HG03175 (cell line): ENCODE data around the gene CYP3A4.
"Not testable (repeated sequence)": the region's sequence is repeated elsewhere in the genome, so short reads cannot be mapped to it uniquely, and the experiment has no call there.

ENCODE experiments used
- ATAC-seq: cut with Tn5 transposase; IDR thresholded peaks from one replicate; pipeline ENCODE4 v1.9.1; 2021; ENCODE audit warnings: mild to moderate bottlenecking, moderate library complexity; ENCODE audit not compliant: unreplicated experiment

Gene CYP3A4

DNA sequence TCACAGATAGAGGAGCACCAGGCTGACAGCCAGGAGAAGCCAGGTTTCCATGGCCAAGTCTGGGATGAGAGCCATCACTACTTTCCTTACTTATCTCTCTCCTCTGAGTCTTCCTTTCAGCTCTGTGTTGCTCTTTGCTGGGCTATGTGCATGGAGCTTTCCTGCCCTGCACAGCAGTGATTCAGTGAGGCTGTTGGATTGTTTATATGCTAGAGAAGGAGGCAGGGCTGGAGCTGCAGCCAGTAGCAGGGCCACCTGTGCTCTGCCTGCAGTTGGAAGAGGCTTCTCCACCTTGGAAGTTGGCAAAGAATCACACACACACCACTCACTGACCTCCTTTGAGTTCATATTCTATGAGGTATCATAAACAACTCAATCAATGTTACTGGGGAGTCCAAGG lies at the start of gene CYP3A4:
CYP3A4 (minus strand) TSS at position 178 of the 400 bp plus-strand sequence; CDS start at position 75, 103 bp downstream.
- no peak for ATAC-seq

DNA sequence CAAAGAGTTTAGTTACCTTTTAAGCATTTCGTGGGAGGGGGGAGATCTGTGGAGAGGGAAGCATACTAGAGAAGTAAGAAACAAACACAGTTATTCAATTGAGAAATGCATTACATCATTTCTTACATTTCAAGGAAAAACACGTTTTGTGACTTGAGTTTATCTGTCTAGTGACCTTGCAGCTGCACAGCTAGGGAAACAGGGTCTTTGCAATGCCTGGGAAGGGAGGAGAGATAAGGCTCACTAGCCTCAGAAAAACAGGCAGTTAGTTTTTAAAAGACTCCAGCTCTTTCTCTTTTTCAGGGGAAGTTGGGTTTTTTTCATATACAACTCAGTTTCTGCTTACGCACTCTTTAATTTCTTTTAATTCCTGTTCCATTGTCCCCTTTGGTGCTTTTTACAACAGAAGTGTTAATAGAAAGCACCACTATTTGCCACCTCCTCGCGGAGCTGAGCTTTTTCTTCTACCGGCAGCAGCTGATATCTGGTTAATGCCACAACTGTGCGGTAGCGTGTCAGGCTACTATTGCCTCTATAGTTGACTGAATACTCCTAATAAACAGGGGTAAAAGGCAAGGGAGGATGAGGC lies 49.4 kb upstream of the CYP3A4 start:
- ATAC-seq = no peak

DNA sequence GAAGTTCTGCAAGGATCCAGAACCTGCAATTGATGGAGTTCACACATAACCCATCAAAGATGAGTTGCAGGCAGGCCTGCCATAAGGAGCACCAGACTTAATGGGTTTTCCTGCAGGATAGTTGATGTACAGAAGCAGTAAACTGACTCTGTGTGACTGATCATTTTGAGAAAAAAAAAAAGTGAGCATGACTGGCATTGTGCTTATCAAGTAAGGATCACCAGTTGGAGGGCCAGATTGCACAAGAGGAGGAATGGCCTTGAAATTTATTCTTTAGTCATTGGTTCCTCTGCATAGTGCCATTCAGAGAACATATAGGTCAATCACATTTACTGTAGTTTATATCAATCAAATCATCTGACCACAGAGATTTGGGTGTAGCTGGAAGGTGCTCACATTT lies 47.6 kb upstream of the CYP3A4 start:
- ATAC-seq = no peak

DNA sequence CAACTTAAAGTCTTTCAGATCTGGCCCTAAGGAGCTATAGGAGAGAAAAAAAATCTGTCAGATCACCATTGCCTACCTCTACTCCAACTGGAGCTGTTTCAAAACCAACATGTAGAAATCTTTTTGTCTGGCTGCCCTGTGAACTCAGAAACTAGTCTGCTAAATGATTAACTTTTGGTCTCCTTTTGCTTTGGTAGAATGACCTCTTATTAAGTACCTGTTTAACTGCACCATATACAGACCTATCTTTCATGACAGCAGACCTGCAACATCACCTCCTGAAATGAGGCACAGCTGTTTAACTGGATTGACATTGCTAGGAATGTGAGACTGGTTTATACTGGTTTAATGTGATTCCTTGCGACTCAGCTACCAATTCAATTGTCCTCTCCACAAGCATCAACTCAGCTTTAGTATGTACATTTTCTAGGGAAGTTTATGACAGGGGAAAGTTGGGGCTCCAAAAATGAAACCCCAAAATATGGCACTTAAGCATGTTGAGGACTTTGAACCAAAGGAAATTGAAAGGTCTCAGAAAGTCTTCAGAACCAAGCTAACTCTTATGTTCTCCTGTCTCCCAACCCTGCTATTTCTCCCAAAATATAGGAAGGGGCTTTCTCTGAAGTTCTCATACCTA lies 45.7 kb upstream of the CYP3A4 start:
- ATAC-seq = no peak

DNA sequence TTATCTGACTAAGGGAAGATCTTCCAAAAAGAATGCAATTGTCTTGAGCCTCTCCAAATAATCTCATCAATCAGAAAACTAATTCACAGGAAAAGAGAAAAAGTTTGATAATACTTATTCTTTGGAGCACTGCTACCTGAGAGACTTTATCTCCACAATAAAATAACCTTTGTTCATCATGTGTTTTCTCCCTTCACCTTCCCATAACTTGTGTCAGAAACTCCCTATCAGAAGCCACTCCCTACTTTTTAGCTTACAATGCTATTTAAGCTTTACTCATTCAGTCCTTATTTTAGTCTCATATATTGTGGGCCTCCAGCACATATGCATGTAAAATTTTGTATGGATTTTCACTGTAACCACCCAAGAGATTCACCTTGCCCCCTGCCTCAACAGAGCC lies 44.8 kb upstream of the CYP3A4 start:
- no peak for ATAC-seq

GRCh38 chr7:99827040-99827778 lies 43.2 kb upstream of the CYP3A4 start:
- ATAC-seq = no peak

DNA sequence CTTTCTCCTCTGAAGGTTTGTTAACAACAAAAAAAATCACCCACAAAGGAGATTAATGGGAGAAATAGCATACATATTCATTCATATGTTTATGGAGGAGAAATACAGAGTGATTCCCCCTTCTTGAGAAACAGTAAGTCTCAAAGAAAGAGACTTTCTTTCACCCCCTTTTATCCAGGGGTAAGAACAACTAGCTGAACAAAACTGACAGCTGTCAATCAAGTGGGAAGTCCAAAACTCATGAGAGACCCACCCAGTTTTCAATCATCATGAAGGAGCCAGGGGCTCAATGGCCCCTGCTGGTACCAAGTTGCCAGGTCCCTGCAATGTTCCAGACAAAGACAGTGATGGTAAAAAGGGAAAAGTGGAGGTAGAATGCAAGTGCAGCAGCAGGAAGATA lies 41.9 kb upstream of the CYP3A4 start:
- ATAC-seq = no peak

DNA sequence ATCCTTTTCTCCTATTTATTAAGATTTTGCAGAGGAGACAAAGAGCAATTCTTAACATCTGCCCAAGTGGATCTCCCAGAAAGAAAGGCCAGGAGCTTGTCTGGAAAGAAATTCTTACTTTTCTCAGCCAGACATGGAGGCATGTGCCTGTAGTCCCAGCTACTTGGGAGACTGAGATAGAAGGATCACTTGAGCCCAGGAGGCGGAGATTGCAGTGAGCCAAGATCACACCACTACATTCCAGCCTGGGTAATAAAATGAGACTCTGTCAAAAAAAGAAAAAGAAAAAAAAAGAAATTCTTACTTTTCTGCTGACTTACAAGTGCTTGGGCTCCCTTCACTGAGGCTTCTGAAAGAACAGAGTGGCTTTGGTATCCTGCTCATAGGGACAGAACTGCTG lies 41.5 kb upstream of the CYP3A4 start:
- no peak for ATAC-seq

DNA sequence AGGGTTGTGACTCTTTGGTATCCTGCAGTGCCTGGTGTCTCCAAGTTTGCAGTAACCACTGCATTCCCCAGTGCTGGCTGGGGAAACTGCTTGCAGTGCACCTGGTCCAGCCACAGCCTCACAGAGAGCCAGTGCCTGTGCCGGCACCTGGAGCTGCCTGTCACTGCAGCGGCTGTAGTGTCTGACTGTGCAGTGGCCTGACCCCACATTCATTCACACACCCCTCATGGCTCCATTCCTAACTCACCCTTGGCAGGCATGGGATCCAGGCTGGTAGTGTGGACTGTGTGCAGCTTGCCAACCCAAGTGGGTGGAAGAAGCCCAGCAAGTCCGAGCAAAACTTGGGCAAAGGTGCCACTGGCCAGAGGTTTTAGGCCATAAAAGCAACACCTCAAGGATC lies 40.1 kb upstream of the CYP3A4 start:
- no peak for ATAC-seq

DNA sequence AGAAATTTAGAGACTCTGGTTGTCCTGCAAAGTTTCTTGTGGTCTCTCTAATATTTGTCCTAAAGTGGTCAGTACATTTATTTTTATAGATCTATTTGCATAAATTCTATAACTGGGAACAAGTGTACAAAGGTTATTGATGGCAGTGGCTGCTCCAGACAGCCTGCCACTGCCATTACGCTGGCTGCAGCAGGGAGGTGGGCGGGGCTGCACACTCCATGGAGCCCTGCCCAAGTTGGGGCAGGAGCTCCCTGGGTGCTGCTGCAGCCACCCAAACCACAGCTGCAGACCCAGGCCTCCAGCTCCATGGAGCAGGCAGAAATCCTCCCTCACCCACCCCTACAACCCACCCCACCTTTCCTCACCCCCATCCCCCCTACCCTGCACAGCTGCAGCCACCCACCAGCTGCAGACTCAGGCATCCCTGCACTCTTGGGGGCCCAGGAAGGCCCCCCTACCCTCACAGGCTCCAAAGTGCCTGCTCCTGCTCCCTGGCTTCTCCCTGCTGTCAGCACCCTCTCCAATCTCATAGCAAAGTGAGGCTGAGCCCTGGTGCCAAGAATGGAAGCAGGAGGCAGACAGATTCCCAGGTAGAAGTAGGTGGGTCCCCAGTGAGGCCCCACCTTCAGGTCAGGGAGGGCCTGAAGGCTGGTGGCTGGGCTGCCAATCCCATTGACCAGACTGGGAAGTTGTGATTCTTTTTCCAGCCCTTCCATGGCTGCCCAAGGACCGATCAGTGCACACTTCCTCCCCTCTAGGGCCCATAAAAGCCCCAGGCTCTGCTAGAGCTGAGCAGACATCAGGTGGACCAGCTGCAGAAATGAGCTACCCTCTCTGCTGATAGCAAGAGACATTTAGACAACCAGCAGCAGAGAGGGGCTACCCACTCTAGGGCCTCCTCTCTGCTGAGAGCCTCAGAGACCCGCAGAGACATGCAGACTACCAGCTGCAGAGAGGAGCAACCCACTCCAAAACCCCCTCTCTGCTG lies 39.0 kb upstream of the CYP3A4 start:
- ATAC-seq = no peak

GRCh38 chr7:99820408-99821027 lies 36.5 kb upstream of the CYP3A4 start:
- no peak for ATAC-seq

GRCh38 chr7:99808766-99809165 lies 24.8 kb upstream of the CYP3A4 start:
- no peak for ATAC-seq

DNA sequence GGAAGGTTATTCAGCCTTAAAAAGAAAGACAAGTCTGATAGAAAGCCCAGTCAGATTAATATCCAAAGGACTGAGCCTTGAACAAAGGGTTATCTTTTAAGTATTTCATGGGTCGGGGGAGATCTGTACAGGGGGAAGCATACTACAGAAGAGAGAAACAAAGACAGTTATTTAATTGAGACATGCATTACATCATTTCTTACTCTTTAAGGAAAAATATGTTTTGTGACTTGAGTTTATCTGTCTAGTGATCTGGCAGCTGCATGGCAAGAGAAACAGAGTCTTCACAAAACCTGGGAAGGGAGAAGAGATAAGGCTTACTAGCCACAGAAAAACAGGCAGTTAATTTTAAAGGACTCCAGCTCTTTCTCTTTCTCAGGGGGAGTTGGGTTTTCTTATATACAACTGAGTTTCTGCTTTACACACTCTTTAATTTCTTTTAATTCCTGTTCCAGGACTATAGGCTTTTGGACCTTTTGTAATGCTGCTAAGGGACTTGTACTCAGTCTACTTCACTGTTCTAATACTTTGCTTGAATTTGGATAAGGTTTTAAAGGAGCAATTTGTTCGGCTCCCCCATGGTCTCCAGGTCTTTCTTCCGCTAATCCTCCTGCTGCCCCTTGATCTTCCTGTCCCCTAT lies 23.0 kb upstream of the CYP3A4 start:
- no peak for ATAC-seq

GRCh38 chr7:99805641-99806040 lies 21.7 kb upstream of the CYP3A4 start:
- no peak for ATAC-seq

DNA sequence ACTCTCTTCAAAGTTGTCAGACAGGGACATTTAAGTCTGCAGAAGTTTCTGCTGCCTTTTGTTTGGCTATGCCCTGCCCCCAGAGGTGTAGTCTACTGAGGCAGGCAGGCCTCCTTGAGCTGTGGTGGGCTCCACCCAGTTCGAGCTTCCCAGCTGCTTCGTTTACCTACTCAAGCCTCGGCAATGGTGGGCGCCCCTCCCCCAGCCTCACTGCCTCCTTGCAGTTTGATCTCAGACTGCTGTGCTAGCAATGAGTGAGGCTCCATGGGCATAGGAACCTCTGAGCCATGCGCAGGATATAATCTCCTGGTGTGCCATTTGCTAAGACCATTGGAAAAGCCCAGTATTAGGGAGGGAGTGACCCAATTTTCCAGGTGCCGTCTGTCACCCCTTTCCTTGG lies 19.1 kb upstream of the CYP3A4 start:
- ATAC-seq = not testable (repeated sequence)

GRCh38 chr7:99801407-99801806 lies 17.4 kb upstream of the CYP3A4 start:
- ATAC-seq = not testable (repeated sequence)

GRCh38 chr7:99798972-99799371 lies 15.0 kb upstream of the CYP3A4 start:
- no peak for ATAC-seq

GRCh38 chr7:99795864-99796263 lies 11.9 kb upstream of the CYP3A4 start:
- not testable (repeated sequence) for ATAC-seq

GRCh38 chr7:99794585-99795502 lies 10.9 kb upstream of the CYP3A4 start:
- no peak for ATAC-seq
